Endodermal cell (in vitro differentiated cells): ENCODE measurements around the gene SLC22A5. TPM values are rescaled to one million over a fixed set of nuclear protein-coding genes. Genes with fewer than 3 reads are reported as not detected.
A peak's percentile ranks its signal among the peaks of the same experiment; 100 is the strongest.

ENCODE experiments used
- DNase-seq: peaks from one replicate; pipeline ENCODE4 v3.0.0-alpha.2; 2017
- H3K27ac ChIP-seq: 2 replicates; pipeline ENCODE4 v1.5.1; 2013; ENCODE audit warnings: mild to moderate bottlenecking, low read depth, low read length, moderate library complexity
- H3K27me3 ChIP-seq: 2 replicates; pipeline ENCODE4 v1.6.1; 2013; ENCODE audit warnings: mild to moderate bottlenecking, low read length, moderate library complexity; ENCODE audit not compliant: insufficient read depth, control insufficient read depth, poor library complexity, severe bottlenecking
- H3K36me3 ChIP-seq: 2 replicates; pipeline ENCODE4 v1.7.0; 2013; ENCODE audit warnings: mild to moderate bottlenecking, low read length, moderate library complexity; ENCODE audit not compliant: control insufficient read depth, insufficient read depth
- H3K4me1 ChIP-seq: one replicate; pipeline ENCODE4 v1.7.0; 2013; ENCODE audit warnings: low read length; ENCODE audit not compliant: control insufficient read depth, insufficient read depth
- H3K4me3 ChIP-seq: 2 replicates; pipeline ENCODE4 v1.5.1; 2013; ENCODE audit warnings: mild to moderate bottlenecking, low read length, moderate library complexity
- H3K9ac ChIP-seq: 2 replicates; pipeline ENCODE4 v1.6.1; 2013; ENCODE audit warnings: mild to moderate bottlenecking, low read length, moderate library complexity; ENCODE audit not compliant: poor library complexity, severe bottlenecking; ENCODE audit errors: extremely low read depth
- H3K9me3 ChIP-seq: 2 replicates; pipeline ENCODE4 v1.6.1; 2013; ENCODE audit warnings: mild to moderate bottlenecking, low read length, moderate library complexity; ENCODE audit not compliant: control insufficient read depth
- H3K27ac Mint-ChIP-seq: 2 replicates; pipeline ENCODE4 v1.8.0; 2020; ENCODE audit warnings: mixed read lengths
- H3K27me3 Mint-ChIP-seq: 2 replicates; pipeline ENCODE4 v1.8.0; 2021; ENCODE audit warnings: mild to moderate bottlenecking, mixed read lengths; ENCODE audit not compliant: insufficient read depth
- H3K36me3 Mint-ChIP-seq: 2 replicates; pipeline ENCODE4 v1.8.0; 2020; ENCODE audit warnings: low read depth, mixed read lengths
- H3K4me1 Mint-ChIP-seq: 2 replicates; pipeline ENCODE4 v1.8.0; 2020; ENCODE audit warnings: mixed read lengths
- H3K4me3 Mint-ChIP-seq: 2 replicates; pipeline ENCODE4 v1.8.0; 2020; ENCODE audit warnings: mild to moderate bottlenecking, moderate library complexity, mixed read lengths
- H3K9me3 Mint-ChIP-seq: 2 replicates; pipeline ENCODE4 v1.8.0; 2020; ENCODE audit warnings: mild to moderate bottlenecking, mixed read lengths
- CTCF ChIP-seq: fragments of 200-600 bp; sonication (generic); conservative IDR thresholded peaks from 2 replicates; pipeline ENCODE4 v1.5.0; 2021; ENCODE audit warnings: antibody characterized with exemption, mild to moderate bottlenecking
- WGBS, 2 experiments: methylation state at CpG; one replicate each; pipeline versions ENCODE4 v1.1.5 to v1.1.7; 2013; ENCODE audit warnings: missing lambda C conversion rate in 2 of 2, mixed read lengths in 1 of 2; ENCODE audit not compliant: insufficient coverage in 1 of 2, insufficient read length in 1 of 2; 5-methylcytosine and 5-hydroxymethylcytosine counted together
- total RNA-seq, 2 donors: library from RNA; stranded (reverse); fragmentation: NEBNext Ultra II Directional in 1 of 2; extraction: Animal tissue kit (Norgen Biotek cat#: 25700) in 1 of 2; gene quantifications; 2 replicates in 1 of 2; 3 replicates in 1 of 2; pipeline ENCODE4 v1.2.1, GENCODE V29; 2021

SLC22A5 gene
- total RNA-seq, 2 donors from 2014 or later: 4.9 to 8.2 TPM

- Mint-ChIP-seq H3K36me3 (no peaks in the 10 kb centered on the region), H3K27me3 (no peaks in the 10 kb centered on the region), H3K27ac (no peak overlapping the region), H3K9me3 (no peaks in the 10 kb centered on the region), H3K4me3 (no peak overlapping the region), H3K4me1 (peaks cover 4% of the 10 kb centered on the region)
- no peak for TF ChIP-seq CTCF
- DNase-seq: no peak
- Histone ChIP-seq H3K27ac (no peak overlapping the region), H3K9ac (no peak overlapping the region), H3K4me1 (no peaks in the 10 kb centered on the region), H3K36me3 (no peaks in the 10 kb centered on the region), H3K4me3 (no peak overlapping the region), H3K9me3 (no peaks in the 10 kb centered on the region), H3K27me3 (no peaks in the 10 kb centered on the region)
- WGBS, 2 experiments: 88 to 89% methylated on average over 3 to 4 of the region's 4 CpGs
These were observed 15.1 kb downstream of the SLC22A5 start for GRCh38 chr5:132384506-132385050.

GRCh38 chr5:132385326-132386105, 16.0 kb downstream of the SLC22A5 start:
- no peaks in the 10 kb centered on the region for H3K9me3 Mint-ChIP-seq
- peak; percentile 76 for DNase-seq
- H3K27ac Mint-ChIP-seq: no peak overlapping the region
- H3K9ac ChIP-seq: no peak overlapping the region
- H3K4me1 Mint-ChIP-seq: peaks cover 13% of the 10 kb centered on the region
- no peaks in the 10 kb centered on the region for H3K27me3 ChIP-seq
- WGBS, 2 experiments: 83 to 100% methylated on average over 3 to 9 of the region's 9 CpGs
- H3K4me1 ChIP-seq: peaks cover 7% of the 10 kb centered on the region
- peak; percentile 78 for TF ChIP-seq CTCF
- H3K4me3 ChIP-seq: no peak overlapping the region
- no peaks in the 10 kb centered on the region for H3K27me3 Mint-ChIP-seq
- H3K36me3 ChIP-seq: no peaks in the 10 kb centered on the region
- no peaks in the 10 kb centered on the region for H3K9me3 ChIP-seq
- no peaks in the 10 kb centered on the region for H3K36me3 Mint-ChIP-seq
- no peak overlapping the region for H3K4me3 Mint-ChIP-seq
- no peak overlapping the region for H3K27ac ChIP-seq

- peaks cover 20% of the 10 kb centered on the region for H3K4me1 Mint-ChIP-seq
- Histone ChIP-seq H3K27me3 (no peaks in the 10 kb centered on the region), H3K27ac (no peak overlapping the region), H3K9me3 (no peaks in the 10 kb centered on the region), H3K36me3 (no peaks in the 10 kb centered on the region), H3K4me1 (peaks cover 18% of the 10 kb centered on the region), H3K9ac (no peak overlapping the region), H3K4me3 (no peak overlapping the region)
- no peaks in the 10 kb centered on the region for H3K27me3 Mint-ChIP-seq
- peak; percentile 91 for DNase-seq
- no peak overlapping the region for H3K4me3 Mint-ChIP-seq
- no peak overlapping the region for H3K27ac Mint-ChIP-seq
- 45 to 58% methylated on average over 3 to 10 of the region's 10 CpGs for WGBS, 2 experiments
- peak; percentile 89 for TF ChIP-seq CTCF
- no peaks in the 10 kb centered on the region for H3K9me3 Mint-ChIP-seq
- H3K36me3 Mint-ChIP-seq: no peaks in the 10 kb centered on the region
These were observed 17.3 kb downstream of the SLC22A5 start for GRCh38 chr5:132386644-132387286.
